ENCODE data around the gene LFNG. TPM values are rescaled to one million over a fixed set of nuclear protein-coding genes. Genes with fewer than 3 reads are reported as not detected.

The LFNG gene
- total RNA-seq, 1 donor from 2014 or later = 95.8 TPM

- Mint-ChIP-seq H3K4me3 (no peak within 1 kb of the TSS), H3K27me3 (no peaks in the 10 kb centered on the region), H3K36me3 (ENCODE audit: low read depth) (no peaks in the 10 kb centered on the region), H3K27ac (no peak within 1 kb of the TSS), H3K9me3 (no peaks in the 10 kb centered on the region), H3K4me1 (peaks cover 11% of the 10 kb centered on the region)
- ChIA-PET CTCF (interaction anchor here (0.7 to 1.1 kb wide), 3 partner anchors 24 to 205 kb away, joined by 3 to 4 read pairs (median 3); no protein-coding TSS in a partner anchor), POLR2A (interaction anchor here (0.6 kb wide), 1 partner anchor 1483 kb away, joined by 3 read pairs; no protein-coding TSS in a partner anchor)
- no peak for TF ChIP-seq CTCF (IDR thresholded peaks at IDR 0.05)
- ATAC-seq (ENCODE audit: low read depth) (no peak), DNase-seq (no peak)
- intact Hi-C loops (cut with micrococcal nuclease) = loop anchor here (2.0 kb wide), 2 partner anchors 33 to 133 kb away; no protein-coding TSS in a partner anchor
Observed at GRCh38 chr7:2476298-2476697, 43.3 kb upstream of the LFNG start, which contains the start of gene GRIFIN. Gene GRIFIN, minus strand, starts transcription at chr7:2476398. Its CDS starts 15 bp downstream, at chr7:2476383.

GRCh38 chr7:2476776-2477446 is 42.7 kb upstream of the LFNG start:
- ChIA-PET POLR2A (interaction anchor here (0.6 kb wide), 1 partner anchor 1484 kb away, joined by 3 read pairs; no protein-coding TSS in a partner anchor), CTCF (interaction anchor here (0.7 to 1.1 kb wide), 3 partner anchors 25 to 204 kb away, joined by 3 to 4 read pairs (median 3); no protein-coding TSS in a partner anchor)
- ATAC-seq (ENCODE audit: low read depth) = no peak
- Mint-ChIP-seq H3K27me3 (no peaks in the 10 kb centered on the region), H3K4me3 (no peak overlapping the region), H3K36me3 (ENCODE audit: low read depth) (no peaks in the 10 kb centered on the region), H3K4me1 (peaks cover 11% of the 10 kb centered on the region), H3K27ac (no peak overlapping the region), H3K9me3 (no peaks in the 10 kb centered on the region)
- TF ChIP-seq CTCF (IDR thresholded peaks at IDR 0.05) = no peak
- no peak for DNase-seq
- intact Hi-C loops (cut with micrococcal nuclease) = loop anchor here (1.0 to 2.0 kb wide), 6 partner anchors 32 to 232 kb away; partner anchors contain the start of gene BRAT1

- POLR2A ChIA-PET = interaction anchor here (1.0 to 1.7 kb wide), 6 partner anchors 33 to 232 kb away, joined by 3 to 11 read pairs (median 6); partner anchors contain the start of genes LFNG and TTYH3
- Mint-ChIP-seq H3K4me1 (peaks cover 11% of the 10 kb centered on the region), H3K36me3 (ENCODE audit: low read depth) (no peaks in the 10 kb centered on the region), H3K27me3 (no peaks in the 10 kb centered on the region), H3K9me3 (no peaks in the 10 kb centered on the region), H3K27ac (no peak overlapping the region), H3K4me3 (no peak overlapping the region)
- CTCF ChIA-PET = interaction anchor here (0.9 to 1.3 kb wide), 4 partner anchors 96 to 233 kb away, joined by 3 to 6 read pairs (median 4); no protein-coding TSS in a partner anchor
- peak; percentile 66 for DNase-seq
- peak; percentile 98 for ATAC-seq (ENCODE audit: low read depth)
- TF ChIP-seq CTCF (IDR thresholded peaks at IDR 0.05) = peak; percentile 68
- intact Hi-C loops (cut with micrococcal nuclease) = loop anchor here (1.0 to 2.0 kb wide), 7 partner anchors 31 to 232 kb away; partner anchors contain the start of gene BRAT1
Observed at GRCh38 chr7:2477447-2478398, 41.9 kb upstream of the LFNG start.

- Mint-ChIP-seq H3K9me3 (no peaks in the 10 kb centered on the region), H3K4me3 (no peak overlapping the region), H3K36me3 (ENCODE audit: low read depth) (no peaks in the 10 kb centered on the region), H3K27ac (no peak overlapping the region), H3K27me3 (no peaks in the 10 kb centered on the region), H3K4me1 (peaks cover 11% of the 10 kb centered on the region)
- DNase-seq = no peak
- ATAC-seq (ENCODE audit: low read depth) = no peak
- no peak for TF ChIP-seq CTCF (IDR thresholded peaks at IDR 0.05)
- intact Hi-C loops (cut with micrococcal nuclease) = loop anchor here (1.0 kb wide), 1 partner anchor 203 kb away; no protein-coding TSS in a partner anchor
- ChIA-PET CTCF (interaction anchor here (0.9 to 1.3 kb wide), 4 partner anchors 95 to 232 kb away, joined by 3 to 6 read pairs (median 4); no protein-coding TSS in a partner anchor), POLR2A (interaction anchor here (1.0 to 1.7 kb wide), 6 partner anchors 33 to 231 kb away, joined by 3 to 11 read pairs (median 6); partner anchors contain the start of genes LFNG and TTYH3)
Observed at GRCh38 chr7:2478399-2478785, 41.2 kb upstream of the LFNG start.
